Glutamatergic neuron (in vitro differentiated cells): Measurements from ENCODE around the gene ERFL. TPM values are rescaled to one million over a fixed set of nuclear protein-coding genes. Genes with fewer than 3 reads are reported as not detected.

Source experiments
- DNase-seq: peaks from one replicate; pipeline ENCODE4 v3.0.0; 2022
- H3K27ac Mint-ChIP-seq: one replicate; pipeline ENCODE4 v1.8.0; 2020; ENCODE audit warnings: mild to moderate bottlenecking, mixed read lengths, inconsistent platforms; ENCODE audit not compliant: unreplicated experiment
- H3K27me3 Mint-ChIP-seq: one replicate; pipeline ENCODE4 v1.8.0; 2020; ENCODE audit warnings: mild to moderate bottlenecking, moderate library complexity, mixed read lengths, inconsistent platforms; ENCODE audit not compliant: unreplicated experiment
- H3K36me3 Mint-ChIP-seq: one replicate; pipeline ENCODE4 v1.8.0; 2020; ENCODE audit warnings: mild to moderate bottlenecking, mixed read lengths, inconsistent platforms; ENCODE audit not compliant: unreplicated experiment
- H3K4me1 Mint-ChIP-seq: one replicate; pipeline ENCODE4 v1.8.0; 2020; ENCODE audit warnings: mild to moderate bottlenecking, low read depth, mixed read lengths, inconsistent platforms; ENCODE audit not compliant: unreplicated experiment
- H3K4me3 Mint-ChIP-seq: one replicate; pipeline ENCODE4 v1.8.0; 2020; ENCODE audit warnings: mild to moderate bottlenecking, mixed read lengths, inconsistent platforms; ENCODE audit not compliant: unreplicated experiment
- H3K9me3 Mint-ChIP-seq: one replicate; pipeline ENCODE4 v1.8.0; 2020; ENCODE audit warnings: mild to moderate bottlenecking, moderate library complexity, mixed read lengths, inconsistent platforms; ENCODE audit not compliant: unreplicated experiment
- total RNA-seq: library from RNA; stranded (reverse); fragmentation: NEBNext Ultra II Directional; extraction: Animal tissue kit (Norgen Biotek cat#: 25700); gene quantifications from one replicate; pipeline ENCODE4 v1.2.1, GENCODE V29; 2021; ENCODE audit not compliant: unreplicated experiment
- TF ChIP-seq, protein P1 (sequence below): fragments of 200-600 bp; sonication (generic); IDR thresholded peaks from one replicate; pipeline ENCODE4 v1.5.0; 2021; ENCODE audit not compliant: partially characterized antibody, unreplicated experiment

ERFL gene
- total RNA-seq, 1 donor from 2014 or later = 1.6 TPM

DNA sequence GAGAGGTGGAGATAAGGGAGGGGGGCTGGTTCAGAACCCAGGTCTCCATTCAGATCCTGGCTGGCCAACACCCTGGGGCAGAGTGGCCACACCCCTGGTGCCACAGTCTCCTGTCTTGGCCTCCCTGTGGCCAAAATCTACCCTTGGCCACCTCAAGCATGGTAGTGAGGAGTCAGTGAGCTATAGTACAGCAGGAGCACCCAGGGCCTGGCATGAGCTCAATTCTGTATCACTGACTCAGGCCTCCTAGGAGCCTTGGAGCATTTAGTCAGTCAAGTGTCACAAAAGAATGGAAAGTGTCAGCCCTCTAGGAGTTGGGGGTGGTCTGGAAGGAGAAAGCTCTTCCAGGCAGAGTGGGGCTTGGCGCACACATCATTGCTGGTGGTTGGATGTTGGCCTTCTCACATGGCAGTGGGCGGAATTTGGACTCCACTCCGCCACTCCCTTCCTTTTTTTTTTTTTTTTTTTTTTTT is 57.8 kb downstream of the ERFL start:
- H3K36me3 Mint-ChIP-seq = no peaks in the 10 kb centered on the region
- no peak overlapping the region for H3K27ac Mint-ChIP-seq

DNA sequence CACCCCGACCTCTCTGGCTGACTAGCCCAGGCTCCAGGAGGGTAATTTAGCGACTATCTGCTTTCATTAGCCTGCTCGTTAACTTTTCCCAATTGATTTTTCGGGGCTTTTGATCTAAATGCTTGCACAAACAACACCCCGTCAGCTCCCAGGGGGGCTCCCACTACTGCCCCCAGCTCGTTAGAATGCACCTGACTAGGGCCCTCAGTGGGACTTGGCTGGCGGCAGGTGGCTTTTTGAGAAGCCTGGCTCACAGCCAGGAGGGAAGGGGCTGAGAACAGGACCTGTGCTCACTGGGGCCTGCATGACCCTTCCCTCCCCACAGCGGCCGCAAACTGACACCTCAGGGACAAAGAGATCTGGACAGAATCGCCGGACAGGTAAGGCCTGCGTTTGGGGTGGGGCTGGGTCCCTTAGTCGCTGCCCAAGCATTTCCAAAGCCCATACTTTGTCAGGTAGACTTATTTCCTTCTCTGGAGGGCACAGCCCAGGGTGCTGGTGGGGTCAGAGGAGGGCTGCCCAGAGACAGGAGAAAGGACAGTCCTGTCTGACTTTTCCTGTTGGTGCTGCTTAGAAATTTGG is 58.8 kb downstream of the ERFL start:
- no peak overlapping the region for H3K4me3 Mint-ChIP-seq
- H3K27me3 Mint-ChIP-seq = peaks cover 4% of the 10 kb centered on the region
- H3K9me3 Mint-ChIP-seq = peaks cover 1% of the 10 kb centered on the region
- TF ChIP-seq, protein P1, sequence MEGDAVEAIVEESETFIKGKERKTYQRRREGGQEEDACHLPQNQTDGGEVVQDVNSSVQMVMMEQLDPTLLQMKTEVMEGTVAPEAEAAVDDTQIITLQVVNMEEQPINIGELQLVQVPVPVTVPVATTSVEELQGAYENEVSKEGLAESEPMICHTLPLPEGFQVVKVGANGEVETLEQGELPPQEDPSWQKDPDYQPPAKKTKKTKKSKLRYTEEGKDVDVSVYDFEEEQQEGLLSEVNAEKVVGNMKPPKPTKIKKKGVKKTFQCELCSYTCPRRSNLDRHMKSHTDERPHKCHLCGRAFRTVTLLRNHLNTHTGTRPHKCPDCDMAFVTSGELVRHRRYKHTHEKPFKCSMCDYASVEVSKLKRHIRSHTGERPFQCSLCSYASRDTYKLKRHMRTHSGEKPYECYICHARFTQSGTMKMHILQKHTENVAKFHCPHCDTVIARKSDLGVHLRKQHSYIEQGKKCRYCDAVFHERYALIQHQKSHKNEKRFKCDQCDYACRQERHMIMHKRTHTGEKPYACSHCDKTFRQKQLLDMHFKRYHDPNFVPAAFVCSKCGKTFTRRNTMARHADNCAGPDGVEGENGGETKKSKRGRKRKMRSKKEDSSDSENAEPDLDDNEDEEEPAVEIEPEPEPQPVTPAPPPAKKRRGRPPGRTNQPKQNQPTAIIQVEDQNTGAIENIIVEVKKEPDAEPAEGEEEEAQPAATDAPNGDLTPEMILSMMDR = no peak
- H3K4me1 Mint-ChIP-seq = peaks cover 9% of the 10 kb centered on the region
- DNase-seq = no peak
- no peak overlapping the region for H3K27ac Mint-ChIP-seq
- H3K36me3 Mint-ChIP-seq = no peaks in the 10 kb centered on the region

More for the DNA sequence above, 57.8 kb downstream of the ERFL start:
- Mint-ChIP-seq H3K27me3 (peaks cover 2% of the 10 kb centered on the region), H3K9me3 (peaks cover 1% of the 10 kb centered on the region), H3K4me1 (peaks cover 9% of the 10 kb centered on the region), H3K4me3 (no peak overlapping the region)
- no peak for DNase-seq
- TF ChIP-seq, protein P1 = no peak

DNA sequence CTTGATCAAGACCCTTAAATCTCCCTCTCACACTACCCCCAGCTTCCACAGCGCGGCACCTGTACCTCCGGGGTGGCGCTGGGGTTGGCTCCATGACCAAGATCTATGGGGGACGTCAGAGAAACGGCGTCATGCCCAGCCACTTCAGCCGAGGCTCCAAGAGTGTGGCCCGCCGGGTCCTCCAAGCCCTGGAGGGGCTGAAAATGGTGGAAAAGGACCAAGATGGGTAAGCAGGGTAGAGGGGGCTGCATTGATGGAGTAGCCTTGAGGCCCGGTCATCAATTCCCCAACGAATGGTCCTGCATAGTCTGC is 59.3 kb downstream of the ERFL start:
- no peak for DNase-seq
- Mint-ChIP-seq H3K27me3 (peaks cover 9% of the 10 kb centered on the region), H3K4me3 (no peak overlapping the region), H3K36me3 (no peaks in the 10 kb centered on the region), H3K27ac (peak overlapping the region; percentile 38), H3K4me1 (peaks cover 14% of the 10 kb centered on the region), H3K9me3 (peaks cover 1% of the 10 kb centered on the region)
- TF ChIP-seq, protein P1 = no peak

DNA sequence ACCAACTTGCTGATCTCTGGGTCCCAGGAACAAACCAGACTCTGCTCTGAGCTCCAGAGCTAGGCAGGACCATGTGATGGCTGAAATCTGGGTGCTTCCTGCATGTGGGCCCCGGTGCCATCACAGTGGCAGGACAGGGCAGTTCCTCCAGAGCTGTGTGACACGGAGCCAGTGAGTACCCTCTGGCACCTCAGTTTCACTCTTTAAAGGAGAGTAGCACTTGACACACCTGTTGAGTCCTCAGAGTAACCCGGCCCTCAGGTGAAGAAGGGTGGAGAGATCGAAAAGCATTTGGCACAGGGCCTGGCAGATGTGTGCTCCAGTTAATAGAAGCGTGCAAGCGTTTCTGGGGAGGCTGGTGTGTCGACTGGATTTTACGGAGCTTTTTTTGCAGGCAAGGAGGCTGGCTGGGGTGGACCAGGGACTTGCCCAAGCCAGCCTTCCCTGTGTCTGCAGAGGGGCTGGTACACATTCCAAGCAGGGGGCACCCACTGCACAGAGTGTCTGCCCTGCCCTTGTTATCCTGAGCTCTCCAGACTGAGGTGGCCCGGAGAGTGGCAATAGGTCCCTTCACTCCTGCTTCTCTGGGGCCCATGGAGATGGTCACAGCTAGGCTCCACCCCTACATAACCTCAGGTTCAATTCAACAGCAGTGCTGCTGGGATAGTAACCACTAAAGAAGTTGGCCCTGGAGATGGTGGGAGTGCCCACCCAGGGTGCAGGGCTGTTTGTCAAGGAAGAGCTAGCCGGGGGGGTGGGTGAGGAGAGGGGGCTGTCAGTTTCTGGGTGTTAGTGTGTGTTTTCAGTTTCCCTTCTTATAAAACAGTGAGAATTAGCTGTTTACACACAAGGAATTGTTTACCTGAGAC is 59.9 kb downstream of the ERFL start:
- Mint-ChIP-seq H3K27ac (peak overlapping the region; percentile 73), H3K27me3 (peaks cover 10% of the 10 kb centered on the region), H3K36me3 (no peaks in the 10 kb centered on the region), H3K9me3 (peaks cover 4% of the 10 kb centered on the region), H3K4me3 (no peak overlapping the region), H3K4me1 (peaks cover 14% of the 10 kb centered on the region)
- DNase-seq = no peak
- TF ChIP-seq, protein P1 = no peak

DNA sequence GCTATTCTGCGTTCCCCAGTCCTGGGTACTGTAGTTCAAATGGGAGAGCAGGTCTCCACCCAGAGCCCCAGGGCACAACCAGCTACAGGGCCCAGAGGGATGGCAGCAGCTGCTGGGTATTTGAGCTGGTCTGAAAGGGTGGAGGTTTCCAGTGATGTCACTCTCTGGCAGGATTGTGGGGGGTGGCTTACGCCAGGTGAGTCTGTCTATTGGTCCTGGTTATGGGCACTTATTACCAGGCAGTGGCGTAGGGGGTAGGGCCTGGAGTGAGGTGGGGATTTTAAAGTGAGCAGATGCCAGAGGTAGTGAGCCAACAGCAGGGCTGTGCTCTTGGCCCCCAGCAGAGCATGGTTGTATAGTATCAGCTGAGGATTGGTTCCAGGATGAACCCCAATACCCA is 62.0 kb downstream of the ERFL start:
- peaks cover 6% of the 10 kb centered on the region for H3K9me3 Mint-ChIP-seq
- no peak for DNase-seq
- no peak overlapping the region for H3K27ac Mint-ChIP-seq
- H3K4me1 Mint-ChIP-seq = peaks cover 20% of the 10 kb centered on the region
- H3K4me3 Mint-ChIP-seq = no peak overlapping the region
- H3K36me3 Mint-ChIP-seq = no peaks in the 10 kb centered on the region
- H3K27me3 Mint-ChIP-seq = peaks cover 13% of the 10 kb centered on the region
- TF ChIP-seq, protein P1 = no peak
